Glutamatergic neuron (in vitro differentiated cells): ENCODE results near the gene DAPL1. TPM values are rescaled to one million over a fixed set of nuclear protein-coding genes. Genes with fewer than 3 reads are reported as not detected.

Experiments used
- DNase-seq: peaks from one replicate; pipeline ENCODE4 v3.0.0; 2022
- H3K27ac Mint-ChIP-seq: one replicate; pipeline ENCODE4 v1.8.0; 2020; ENCODE audit warnings: mild to moderate bottlenecking, mixed read lengths, inconsistent platforms; ENCODE audit not compliant: unreplicated experiment
- H3K27me3 Mint-ChIP-seq: one replicate; pipeline ENCODE4 v1.8.0; 2020; ENCODE audit warnings: mild to moderate bottlenecking, moderate library complexity, mixed read lengths, inconsistent platforms; ENCODE audit not compliant: unreplicated experiment
- H3K36me3 Mint-ChIP-seq: one replicate; pipeline ENCODE4 v1.8.0; 2020; ENCODE audit warnings: mild to moderate bottlenecking, mixed read lengths, inconsistent platforms; ENCODE audit not compliant: unreplicated experiment
- H3K4me1 Mint-ChIP-seq: one replicate; pipeline ENCODE4 v1.8.0; 2020; ENCODE audit warnings: mild to moderate bottlenecking, low read depth, mixed read lengths, inconsistent platforms; ENCODE audit not compliant: unreplicated experiment
- H3K4me3 Mint-ChIP-seq: one replicate; pipeline ENCODE4 v1.8.0; 2020; ENCODE audit warnings: mild to moderate bottlenecking, mixed read lengths, inconsistent platforms; ENCODE audit not compliant: unreplicated experiment
- H3K9me3 Mint-ChIP-seq: one replicate; pipeline ENCODE4 v1.8.0; 2020; ENCODE audit warnings: mild to moderate bottlenecking, moderate library complexity, mixed read lengths, inconsistent platforms; ENCODE audit not compliant: unreplicated experiment
- CTCF ChIP-seq: fragments of 200-600 bp; sonication (generic); IDR thresholded peaks from one replicate; pipeline ENCODE4 v1.5.0; 2021; ENCODE audit not compliant: partially characterized antibody, unreplicated experiment
- long read RNA-seq: library from polyadenylated mRNA; unstranded; transcript quantifications from one replicate; pipeline ENCODE4 v2.0.0, GENCODE V29; 2020; ENCODE audit not compliant: unreplicated experiment
- total RNA-seq: library from RNA; stranded (reverse); fragmentation: NEBNext Ultra II Directional; extraction: Animal tissue kit (Norgen Biotek cat#: 25700); gene quantifications from one replicate; pipeline ENCODE4 v1.2.1, GENCODE V29; 2021; ENCODE audit not compliant: unreplicated experiment

DAPL1 gene
- not detected for total RNA-seq
- long read RNA-seq: 0 reads

- no peak for TF ChIP-seq CTCF
- peaks cover 14% of the 10 kb centered on the region for H3K4me1 Mint-ChIP-seq
- no peaks in the 10 kb centered on the region for H3K27me3 Mint-ChIP-seq
- no peak for DNase-seq
- H3K9me3 Mint-ChIP-seq: no peaks in the 10 kb centered on the region
- H3K27ac Mint-ChIP-seq: no peak within 1 kb of the TSS
- no peaks in the 10 kb centered on the region for H3K36me3 Mint-ChIP-seq
- H3K4me3 Mint-ChIP-seq: no peak within 1 kb of the TSS
Measured at GRCh38 chr2:158795195-158795924, at the start of gene DAPL1. Gene DAPL1 (plus strand): TSS chr2:158795317. CDS start chr2:158795373, 56 bp downstream.

GRCh38 chr2:158745866-158746382 is 49.2 kb upstream of the DAPL1 start:
- Mint-ChIP-seq H3K27ac (no peak overlapping the region), H3K9me3 (peaks cover 2% of the 10 kb centered on the region), H3K4me1 (peaks cover 25% of the 10 kb centered on the region), H3K36me3 (no peaks in the 10 kb centered on the region), H3K4me3 (peak overlapping the region; percentile 53), H3K27me3 (peaks cover 3% of the 10 kb centered on the region)
- TF ChIP-seq CTCF: no peak
- no peak for DNase-seq

DNA sequence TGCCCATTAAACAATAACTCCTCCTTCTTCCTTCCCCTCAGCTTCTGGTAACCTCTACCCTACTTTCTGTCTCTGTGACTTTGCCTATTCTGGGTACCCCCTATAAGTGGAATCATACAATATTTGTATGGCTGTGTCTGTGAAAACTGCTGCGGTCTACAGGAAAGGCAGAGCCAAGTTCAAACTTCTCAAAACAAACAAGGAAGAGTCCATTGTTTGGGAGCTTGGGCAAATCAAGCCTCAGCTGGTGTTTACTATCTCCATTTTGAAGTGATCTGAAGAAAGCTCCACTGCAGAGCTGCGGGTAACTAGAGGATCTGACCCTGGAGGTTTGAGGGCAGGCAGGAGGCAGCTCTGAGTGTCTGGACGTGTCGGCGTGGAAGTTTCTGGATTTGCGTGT is 48.6 kb upstream of the DAPL1 start:
- no peak overlapping the region for H3K27ac Mint-ChIP-seq
- no peak for TF ChIP-seq CTCF
- peaks cover 6% of the 10 kb centered on the region for H3K27me3 Mint-ChIP-seq
- no peaks in the 10 kb centered on the region for H3K36me3 Mint-ChIP-seq
- H3K9me3 Mint-ChIP-seq: peaks cover 2% of the 10 kb centered on the region
- H3K4me3 Mint-ChIP-seq: no peak overlapping the region
- DNase-seq: no peak
- peaks cover 24% of the 10 kb centered on the region for H3K4me1 Mint-ChIP-seq

- Mint-ChIP-seq H3K4me3 (no peak overlapping the region), H3K9me3 (peaks cover 2% of the 10 kb centered on the region), H3K27ac (no peak overlapping the region), H3K36me3 (no peaks in the 10 kb centered on the region), H3K27me3 (peaks cover 6% of the 10 kb centered on the region), H3K4me1 (peaks cover 24% of the 10 kb centered on the region)
- no peak for TF ChIP-seq CTCF
- DNase-seq: no peak
Measured at GRCh38 chr2:158747281-158747680, 47.8 kb upstream of the DAPL1 start.

DNA sequence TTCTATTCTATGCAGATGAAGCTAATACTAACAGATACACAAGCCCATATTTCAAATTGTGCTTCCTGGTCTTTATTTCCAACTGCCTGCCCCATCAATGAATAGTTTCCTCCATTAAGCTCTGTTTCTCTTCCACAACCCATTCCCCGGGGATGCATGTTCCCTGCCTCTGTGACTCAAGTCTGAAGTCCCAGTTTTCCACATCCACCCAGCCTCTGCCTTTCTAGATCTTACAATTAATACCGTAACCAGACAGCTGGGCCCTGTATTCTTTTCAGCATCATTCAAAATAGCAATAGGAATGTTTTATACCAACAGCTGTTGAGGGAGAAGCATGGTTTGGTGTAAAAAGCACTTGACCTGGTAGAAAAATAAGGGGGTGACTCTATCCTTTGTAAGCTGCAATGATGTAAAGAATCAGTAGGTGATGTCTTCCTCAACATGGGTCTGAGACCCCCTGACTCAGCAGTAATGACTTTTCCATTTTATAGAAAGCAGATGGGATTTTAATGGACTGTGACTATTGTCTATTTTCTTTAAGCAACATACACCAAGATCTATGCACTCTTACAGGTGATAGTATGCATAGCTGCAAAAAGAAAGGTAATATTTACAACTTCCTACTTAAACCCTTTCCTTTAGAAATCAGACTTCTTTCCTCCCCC is 46.1 kb upstream of the DAPL1 start:
- DNase-seq: no peak

More for the DNA sequence above, 46.1 kb upstream of the DAPL1 start:
- H3K36me3 Mint-ChIP-seq: no peaks in the 10 kb centered on the region
- no peak overlapping the region for H3K27ac Mint-ChIP-seq
- H3K27me3 Mint-ChIP-seq: peaks cover 6% of the 10 kb centered on the region
- no peak for TF ChIP-seq CTCF
- H3K4me1 Mint-ChIP-seq: peaks cover 24% of the 10 kb centered on the region
- no peak overlapping the region for H3K4me3 Mint-ChIP-seq
- peaks cover 2% of the 10 kb centered on the region for H3K9me3 Mint-ChIP-seq
